HepG2 (cell line): ENCODE measurements around the gene C11orf68. TPM values are rescaled to one million over a fixed set of nuclear protein-coding genes. Genes with fewer than 3 reads are reported as not detected.

Source experiments
- ATF7 ChIP-seq, 2 experiments: fragments of 450-650 bp in 1 of 2; sonication (generic) in 1 of 2; formaldehyde crosslinking in 1 of 2; IDR thresholded peaks; 2 replicates each; pipeline versions ENCODE4 v1.4.0 to v1.6.1; 2016 to 2020; ENCODE audit warnings: antibody characterized with exemption in 1 of 2, mild to moderate bottlenecking in 1 of 2, missing genetic modification reagents in 1 of 2
- CEBPG ChIP-seq: IDR thresholded peaks from 2 replicates; pipeline ENCODE4 v1.6.1; 2016
- CREB1 ChIP-seq, 2 experiments: fragments of 450-650 bp in 1 of 2; IDR thresholded peaks; 2 replicates each; pipeline ENCODE4 v1.6.1; 2016 to 2017; ENCODE audit warnings: control low read depth in 1 of 2, mild to moderate bottlenecking in 1 of 2, missing compliant biosample characterization in 1 of 2, missing genetic modification characterization in 1 of 2
- EP300 ChIP-seq, 3 experiments: sonication (generic) in 1 of 3; formaldehyde crosslinking in 1 of 3; IDR thresholded peaks; 2 replicates each; pipeline versions ENCODE4 v1.5.1 to v1.6.1; 2011 to 2020; ENCODE audit warnings: low read depth in 2 of 3, low read length in 2 of 3, borderline replicate concordance in 1 of 3, improper control_type of control experiment in 1 of 3, mild to moderate bottlenecking in 1 of 3, missing genetic modification reagents in 1 of 3, moderate library complexity in 1 of 3
- FOXM1 ChIP-seq: sonication (generic); formaldehyde crosslinking; IDR thresholded peaks from 2 replicates; pipeline ENCODE4 v1.5.0; 2020; ENCODE audit warnings: missing genetic modification reagents
- GATAD2A ChIP-seq: IDR thresholded peaks from 2 replicates; pipeline ENCODE4 v1.6.1; 2016
- PCBP1 ChIP-seq: fragments of 200-400 bp; formaldehyde crosslinking; IDR thresholded peaks from 2 replicates; pipeline ENCODE4 v1.6.1; 2017; ENCODE audit warnings: mild to moderate bottlenecking, low read depth, low read length, borderline replicate concordance
- SOX13 ChIP-seq, 3 experiments: fragments of 450-650 bp in 1 of 3; sonication (generic) in 1 of 3; formaldehyde crosslinking in 1 of 3; IDR thresholded peaks in 2 of 3; conservative IDR thresholded peaks in 1 of 3; 2 replicates each; pipeline versions ENCODE4 v1.5.0 to v1.6.1; 2016 to 2020; ENCODE audit warnings: antibody characterized with exemption in 1 of 3, mild to moderate bottlenecking in 1 of 3, missing compliant biosample characterization in 1 of 3, missing genetic modification reagents in 1 of 3, moderate library complexity in 1 of 3
- ZBTB7A ChIP-seq: sonication (generic); formaldehyde crosslinking; IDR thresholded peaks from 2 replicates; pipeline ENCODE4 v1.8.0; 2022; ENCODE audit warnings: mild to moderate bottlenecking, missing genetic modification reagents
- polyA plus RNA-seq, 8 experiments: library from polyadenylated mRNA; depleted of rRNA in 3 of 8; stranded (reverse) in 7 of 8; unstranded in 1 of 8; fragments of >200 nt; fragmentation: Illumina TruSeq in 4 of 8; extraction: Trizol in 4 of 8; gene quantifications; 2 replicates each; pipeline versions ENCODE4 v1.2.1 to v1.2.3, GENCODE V29; 2011 to 2016; ENCODE audit warnings: low read depth in 4 of 8, missing spikeins in 1 of 8, mixed read lengths in 1 of 8; ENCODE audit not compliant: insufficient read depth in 1 of 8
- total RNA-seq, 5 experiments: library from RNA; depleted of rRNA; stranded (reverse); fragments of >200 nt; fragmentation: Illumina TruSeq; extraction: Trizol; gene quantifications; 2 replicates each; pipeline ENCODE4 v1.2.3, GENCODE V29; 2016; ENCODE audit warnings: low read depth in 1 of 5
- TF ChIP-seq, protein P1 (sequence below): sonication (generic); formaldehyde crosslinking; conservative IDR thresholded peaks from 2 replicates; pipeline ENCODE4 v1.4.0; 2020; ENCODE audit warnings: missing genetic modification reagents
- TF ChIP-seq, protein P2 (sequence below): IDR thresholded peaks from 2 replicates; pipeline ENCODE4 v1.6.1; 2012; ENCODE audit warnings: low read length, improper control_type of control experiment
- TF ChIP-seq, protein P3 (sequence below): sonication (generic); formaldehyde crosslinking; IDR thresholded peaks from 2 replicates; pipeline ENCODE4 v1.5.0; 2020; ENCODE audit warnings: missing genetic modification reagents
- TF ChIP-seq, protein P4 (sequence below): sonication (generic); formaldehyde crosslinking; IDR thresholded peaks from 2 replicates; pipeline ENCODE4 v1.5.1; 2020; ENCODE audit warnings: mild to moderate bottlenecking, missing genetic modification reagents, moderate library complexity
- TF ChIP-seq, protein P5 (sequence below): sonication (generic); formaldehyde crosslinking; IDR thresholded peaks from 2 replicates; pipeline ENCODE4 v1.8.1; 2023; ENCODE audit warnings: mild to moderate bottlenecking, missing genetic modification reagents, borderline replicate concordance
- TF ChIP-seq, protein P6 (sequence below): sonication (generic); formaldehyde crosslinking; IDR thresholded peaks from 2 replicates; pipeline ENCODE4 v1.4.0; 2020; ENCODE audit warnings: mild to moderate bottlenecking, missing genetic modification reagents, borderline replicate concordance

The C11orf68 gene
- total and polyA plus RNA-seq, 2 of the 13 experiments (the other 11 are each of a cell fraction or from before 2014, with no cell fraction given) = 8.4 to 28.3 TPM

DNA sequence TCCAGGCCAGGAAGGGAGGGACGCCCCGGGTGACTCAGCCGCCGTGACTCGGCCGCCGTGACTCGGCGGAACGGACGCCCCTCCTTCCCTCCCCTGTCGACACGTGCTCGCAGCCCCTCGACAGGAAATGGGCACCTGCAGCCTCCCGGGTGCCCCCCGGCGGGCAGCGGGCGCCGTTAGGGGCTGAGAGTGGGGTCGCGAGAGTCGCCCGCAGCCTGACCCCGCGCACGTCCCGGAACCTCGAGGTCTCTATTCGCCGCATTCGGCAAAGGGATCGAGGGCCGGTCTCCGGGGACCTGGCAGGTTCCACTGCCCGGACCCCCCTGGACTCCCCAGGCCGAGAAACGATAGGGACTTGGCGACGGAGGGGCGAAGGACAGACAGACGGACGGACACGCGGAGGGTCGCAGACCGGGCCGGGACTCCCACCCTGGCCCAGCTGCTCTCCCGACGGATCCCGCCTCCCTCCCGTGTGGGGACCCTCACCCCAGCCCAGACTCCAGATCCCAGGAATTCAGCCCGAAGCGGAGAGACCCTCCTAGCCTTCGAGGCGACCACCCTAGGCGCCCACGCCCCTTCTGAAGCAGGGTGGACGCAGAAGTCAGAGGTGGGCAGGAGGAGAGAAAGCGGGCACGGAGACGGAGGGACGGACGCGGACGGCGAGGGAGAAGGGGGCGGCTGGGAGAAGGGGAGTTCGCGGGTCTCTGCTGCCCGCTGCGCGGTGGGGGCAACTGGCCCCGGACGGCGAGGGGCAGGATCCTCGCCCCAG, 19.3 kb downstream of the C11orf68 start (continued):
- no peak for TF ChIP-seq CREB1 (IDR thresholded peaks at IDR 0.05)
- no peak for TF ChIP-seq CREB1 (CRISPR knock-in tag; IDR thresholded peaks at IDR 0.05)
- TF ChIP-seq, protein P1, sequence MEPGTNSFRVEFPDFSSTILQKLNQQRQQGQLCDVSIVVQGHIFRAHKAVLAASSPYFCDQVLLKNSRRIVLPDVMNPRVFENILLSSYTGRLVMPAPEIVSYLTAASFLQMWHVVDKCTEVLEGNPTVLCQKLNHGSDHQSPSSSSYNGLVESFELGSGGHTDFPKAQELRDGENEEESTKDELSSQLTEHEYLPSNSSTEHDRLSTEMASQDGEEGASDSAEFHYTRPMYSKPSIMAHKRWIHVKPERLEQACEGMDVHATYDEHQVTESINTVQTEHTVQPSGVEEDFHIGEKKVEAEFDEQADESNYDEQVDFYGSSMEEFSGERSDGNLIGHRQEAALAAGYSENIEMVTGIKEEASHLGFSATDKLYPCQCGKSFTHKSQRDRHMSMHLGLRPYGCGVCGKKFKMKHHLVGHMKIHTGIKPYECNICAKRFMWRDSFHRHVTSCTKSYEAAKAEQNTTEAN = no peak
- no peak for TF ChIP-seq ATF7 (IDR thresholded peaks at IDR 0.05)
- no peak for TF ChIP-seq ATF7 (CRISPR knock-in tag; IDR thresholded peaks at IDR 0.05)
- TF ChIP-seq, protein P2, sequence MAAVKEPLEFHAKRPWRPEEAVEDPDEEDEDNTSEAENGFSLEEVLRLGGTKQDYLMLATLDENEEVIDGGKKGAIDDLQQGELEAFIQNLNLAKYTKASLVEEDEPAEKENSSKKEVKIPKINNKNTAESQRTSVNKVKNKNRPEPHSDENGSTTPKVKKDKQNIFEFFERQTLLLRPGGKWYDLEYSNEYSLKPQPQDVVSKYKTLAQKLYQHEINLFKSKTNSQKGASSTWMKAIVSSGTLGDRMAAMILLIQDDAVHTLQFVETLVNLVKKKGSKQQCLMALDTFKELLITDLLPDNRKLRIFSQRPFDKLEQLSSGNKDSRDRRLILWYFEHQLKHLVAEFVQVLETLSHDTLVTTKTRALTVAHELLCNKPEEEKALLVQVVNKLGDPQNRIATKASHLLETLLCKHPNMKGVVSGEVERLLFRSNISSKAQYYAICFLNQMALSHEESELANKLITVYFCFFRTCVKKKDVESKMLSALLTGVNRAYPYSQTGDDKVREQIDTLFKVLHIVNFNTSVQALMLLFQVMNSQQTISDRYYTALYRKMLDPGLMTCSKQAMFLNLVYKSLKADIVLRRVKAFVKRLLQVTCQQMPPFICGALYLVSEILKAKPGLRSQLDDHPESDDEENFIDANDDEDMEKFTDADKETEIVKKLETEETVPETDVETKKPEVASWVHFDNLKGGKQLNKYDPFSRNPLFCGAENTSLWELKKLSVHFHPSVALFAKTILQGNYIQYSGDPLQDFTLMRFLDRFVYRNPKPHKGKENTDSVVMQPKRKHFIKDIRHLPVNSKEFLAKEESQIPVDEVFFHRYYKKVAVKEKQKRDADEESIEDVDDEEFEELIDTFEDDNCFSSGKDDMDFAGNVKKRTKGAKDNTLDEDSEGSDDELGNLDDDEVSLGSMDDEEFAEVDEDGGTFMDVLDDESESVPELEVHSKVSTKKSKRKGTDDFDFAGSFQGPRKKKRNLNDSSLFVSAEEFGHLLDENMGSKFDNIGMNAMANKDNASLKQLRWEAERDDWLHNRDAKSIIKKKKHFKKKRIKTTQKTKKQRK = no peak
- TF ChIP-seq EP300 (IDR thresholded peaks at IDR 0.05; ENCODE audit: low read depth in 2 of 2, low read length in 2 of 2) = no peak
- TF ChIP-seq EP300 (CRISPR knock-in tag; IDR thresholded peaks at IDR 0.05; ENCODE audit: borderline replicate concordance) = peak; percentile 41; the same call in 1 of the 2 replicates
- TF ChIP-seq ZBTB7A (CRISPR knock-in tag) = no peak; the same call in 1 of the 2 replicates
- TF ChIP-seq, protein P3, sequence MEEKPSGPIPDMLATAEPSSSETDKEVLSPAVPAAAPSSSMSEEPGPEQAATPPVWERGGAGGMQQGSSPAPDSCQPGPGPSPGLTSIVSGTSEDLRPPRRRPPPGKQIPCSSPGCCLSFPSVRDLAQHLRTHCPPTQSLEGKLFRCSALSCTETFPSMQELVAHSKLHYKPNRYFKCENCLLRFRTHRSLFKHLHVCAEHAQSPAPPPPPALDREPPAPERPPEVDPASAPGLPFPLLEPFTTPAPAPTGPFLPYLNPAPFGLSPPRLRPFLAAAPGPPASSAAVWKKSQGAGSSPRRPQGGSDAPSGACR (CRISPR knock-in tag) = 0 out of 2 replicates have a peak, but pooled peaks have one; percentile 73
- TF ChIP-seq GATAD2A (CRISPR knock-in tag) = peak; percentile 56; the same call in 1 of the 2 replicates
- no peak for TF ChIP-seq FOXM1 (CRISPR knock-in tag)
- TF ChIP-seq, protein P4, sequence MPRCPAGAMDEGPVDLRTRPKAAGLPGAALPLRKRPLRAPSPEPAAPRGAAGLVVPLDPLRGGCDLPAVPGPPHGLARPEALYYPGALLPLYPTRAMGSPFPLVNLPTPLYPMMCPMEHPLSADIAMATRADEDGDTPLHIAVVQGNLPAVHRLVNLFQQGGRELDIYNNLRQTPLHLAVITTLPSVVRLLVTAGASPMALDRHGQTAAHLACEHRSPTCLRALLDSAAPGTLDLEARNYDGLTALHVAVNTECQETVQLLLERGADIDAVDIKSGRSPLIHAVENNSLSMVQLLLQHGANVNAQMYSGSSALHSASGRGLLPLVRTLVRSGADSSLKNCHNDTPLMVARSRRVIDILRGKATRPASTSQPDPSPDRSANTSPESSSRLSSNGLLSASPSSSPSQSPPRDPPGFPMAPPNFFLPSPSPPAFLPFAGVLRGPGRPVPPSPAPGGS (CRISPR knock-in tag) = peak; percentile 86; the same call in 1 of the 2 replicates
- TF ChIP-seq, protein P5, sequence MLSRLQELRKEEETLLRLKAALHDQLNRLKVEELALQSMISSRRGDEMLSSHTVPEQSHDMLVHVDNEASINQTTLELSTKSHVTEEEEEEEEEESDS (CRISPR knock-in tag) = peak; percentile 78; the same call in 1 of the 2 replicates
- no peak for TF ChIP-seq SOX13 (IDR thresholded peaks at IDR 0.05)
- peak in 1 of 2 experiments; percentile 21; a peak in 1 of 4 replicates for TF ChIP-seq SOX13 (CRISPR knock-in tag; conservative IDR thresholded peaks at IDR 0.05 in 1 of 2, IDR thresholded peaks at IDR 0.05 in 1 of 2)
- TF ChIP-seq PCBP1 = no peak
- TF ChIP-seq CEBPG (CRISPR knock-in tag) = no peak
- TF ChIP-seq, protein P6, sequence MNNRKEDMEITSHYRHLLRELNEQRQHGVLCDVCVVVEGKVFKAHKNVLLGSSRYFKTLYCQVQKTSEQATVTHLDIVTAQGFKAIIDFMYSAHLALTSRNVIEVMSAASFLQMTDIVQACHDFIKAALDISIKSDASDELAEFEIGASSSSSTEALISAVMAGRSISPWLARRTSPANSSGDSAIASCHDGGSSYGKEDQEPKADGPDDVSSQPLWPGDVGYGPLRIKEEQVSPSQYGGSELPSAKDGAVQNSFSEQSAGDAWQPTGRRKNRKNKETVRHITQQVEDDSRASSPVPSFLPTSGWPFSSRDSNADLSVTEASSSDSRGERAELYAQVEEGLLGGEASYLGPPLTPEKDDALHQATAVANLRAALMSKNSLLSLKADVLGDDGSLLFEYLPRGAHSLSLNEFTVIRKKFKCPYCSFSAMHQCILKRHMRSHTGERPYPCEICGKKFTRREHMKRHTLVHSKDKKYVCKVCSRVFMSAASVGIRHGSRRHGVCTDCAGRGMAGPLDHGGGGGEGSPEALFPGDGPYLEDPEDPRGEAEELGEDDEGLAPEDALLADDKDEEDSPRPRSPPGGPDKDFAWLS (CRISPR knock-in tag) = no peak
